Measurements from ENCODE around the gene FARS2.

Gene FARS2

GRCh38 chr6:5659467-5659866 lies 398.2 kb downstream of the FARS2 start:
- no peaks in the 10 kb centered on the region for H3K4me1 ChIP-seq (ENCODE audit: control insufficient read depth, insufficient read depth, low read length, poor library complexity, severe bottlenecking)
- H3K36me3 ChIP-seq (ENCODE audit: control insufficient read depth, insufficient read depth, low read length) = no peaks in the 10 kb centered on the region
- H3K9me3 ChIP-seq (ENCODE audit: control insufficient read depth, low read length) = no peaks in the 10 kb centered on the region
- no peak overlapping the region for H3K4me3 ChIP-seq (ENCODE audit: extremely low read depth, insufficient read depth, low read length, poor library complexity, severe bottlenecking)
- H3K27ac ChIP-seq (ENCODE audit: low read depth, low read length, severe bottlenecking) = no peak overlapping the region

- Histone ChIP-seq H3K36me3 (ENCODE audit: control insufficient read depth, insufficient read depth, low read length) (no peaks in the 10 kb centered on the region), H3K4me1 (ENCODE audit: control insufficient read depth, insufficient read depth, low read length, poor library complexity, severe bottlenecking) (no peaks in the 10 kb centered on the region)
Measured at GRCh38 chr6:5660772-5661171, 399.5 kb downstream of the FARS2 start.

GRCh38 chr6:5662797-5663196 lies 401.5 kb downstream of the FARS2 start:
- Histone ChIP-seq H3K9me3 (ENCODE audit: control insufficient read depth, low read length) (no peaks in the 10 kb centered on the region), H3K27ac (ENCODE audit: low read depth, low read length, severe bottlenecking) (no peak overlapping the region), H3K4me1 (ENCODE audit: control insufficient read depth, insufficient read depth, low read length, poor library complexity, severe bottlenecking) (no peaks in the 10 kb centered on the region), H3K36me3 (ENCODE audit: control insufficient read depth, insufficient read depth, low read length) (no peaks in the 10 kb centered on the region), H3K4me3 (ENCODE audit: extremely low read depth, insufficient read depth, low read length, poor library complexity, severe bottlenecking) (no peak overlapping the region)
- WGBS, 2 experiments (ENCODE audit: insufficient coverage in 2 of 2) = no CpG with 5 or more reads among the region's 3 CpGs

More at GRCh38 chr6:5660772-5661171, 399.5 kb downstream of the FARS2 start:
- Histone ChIP-seq H3K27ac (ENCODE audit: low read depth, low read length, severe bottlenecking) (no peak overlapping the region), H3K4me3 (ENCODE audit: extremely low read depth, insufficient read depth, low read length, poor library complexity, severe bottlenecking) (no peak overlapping the region), H3K9me3 (ENCODE audit: control insufficient read depth, low read length) (no peaks in the 10 kb centered on the region)
- WGBS, 2 experiments (ENCODE audit: insufficient coverage in 2 of 2) = 52 to 68% methylated on average over 3 of the region's 5 CpGs

GRCh38 chr6:5663259-5663658 lies 401.9 kb downstream of the FARS2 start:
- H3K27ac ChIP-seq (ENCODE audit: low read depth, low read length, severe bottlenecking) = no peak overlapping the region
- WGBS, 2 experiments (ENCODE audit: insufficient coverage in 2 of 2) = 87 to 91% methylated on average over 3 to 4 of the region's 4 CpGs
- no peaks in the 10 kb centered on the region for H3K4me1 ChIP-seq (ENCODE audit: control insufficient read depth, insufficient read depth, low read length, poor library complexity, severe bottlenecking)
- H3K36me3 ChIP-seq (ENCODE audit: control insufficient read depth, insufficient read depth, low read length) = no peaks in the 10 kb centered on the region
- H3K9me3 ChIP-seq (ENCODE audit: control insufficient read depth, low read length) = no peaks in the 10 kb centered on the region
- H3K4me3 ChIP-seq (ENCODE audit: extremely low read depth, insufficient read depth, low read length, poor library complexity, severe bottlenecking) = no peak overlapping the region

GRCh38 chr6:5663739-5664138 lies 402.4 kb downstream of the FARS2 start:
- 86 to 100% methylated on average over 1 to 2 of the region's 2 CpGs for WGBS, 2 experiments (ENCODE audit: insufficient coverage in 2 of 2)

GRCh38 chr6:5664149-5664548 lies 402.8 kb downstream of the FARS2 start:
- Histone ChIP-seq H3K4me1 (ENCODE audit: control insufficient read depth, insufficient read depth, low read length, poor library complexity, severe bottlenecking) (no peaks in the 10 kb centered on the region), H3K36me3 (ENCODE audit: control insufficient read depth, insufficient read depth, low read length) (no peaks in the 10 kb centered on the region), H3K27ac (ENCODE audit: low read depth, low read length, severe bottlenecking) (no peak overlapping the region), H3K9me3 (ENCODE audit: control insufficient read depth, low read length) (no peaks in the 10 kb centered on the region), H3K4me3 (ENCODE audit: extremely low read depth, insufficient read depth, low read length, poor library complexity, severe bottlenecking) (no peak overlapping the region)
- WGBS, 2 experiments (ENCODE audit: insufficient coverage in 2 of 2) = 83 to 94% methylated on average over 3 of the region's 3 CpGs

More at GRCh38 chr6:5663739-5664138, 402.4 kb downstream of the FARS2 start:
- no peaks in the 10 kb centered on the region for H3K36me3 ChIP-seq (ENCODE audit: control insufficient read depth, insufficient read depth, low read length)
- no peaks in the 10 kb centered on the region for H3K4me1 ChIP-seq (ENCODE audit: control insufficient read depth, insufficient read depth, low read length, poor library complexity, severe bottlenecking)
- no peaks in the 10 kb centered on the region for H3K9me3 ChIP-seq (ENCODE audit: control insufficient read depth, low read length)
- H3K4me3 ChIP-seq (ENCODE audit: extremely low read depth, insufficient read depth, low read length, poor library complexity, severe bottlenecking) = no peak overlapping the region
- H3K27ac ChIP-seq (ENCODE audit: low read depth, low read length, severe bottlenecking) = no peak overlapping the region

GRCh38 chr6:5665173-5665572 lies 403.9 kb downstream of the FARS2 start:
- H3K36me3 ChIP-seq (ENCODE audit: control insufficient read depth, insufficient read depth, low read length) = no peaks in the 10 kb centered on the region
- WGBS, 2 experiments (ENCODE audit: insufficient coverage in 2 of 2) = 93 to 97% methylated on average over 6 to 7 of the region's 8 CpGs
- no peak overlapping the region for H3K4me3 ChIP-seq (ENCODE audit: extremely low read depth, insufficient read depth, low read length, poor library complexity, severe bottlenecking)

GRCh38 chr6:5665667-5666066 lies 404.4 kb downstream of the FARS2 start:
- WGBS, 2 experiments (ENCODE audit: insufficient coverage in 2 of 2) = 84 to 92% methylated on average over 2 of the region's 2 CpGs
- H3K27ac ChIP-seq (ENCODE audit: low read depth, low read length, severe bottlenecking) = no peak overlapping the region
- H3K4me3 ChIP-seq (ENCODE audit: extremely low read depth, insufficient read depth, low read length, poor library complexity, severe bottlenecking) = no peak overlapping the region

More at GRCh38 chr6:5665173-5665572, 403.9 kb downstream of the FARS2 start:
- no peaks in the 10 kb centered on the region for H3K9me3 ChIP-seq (ENCODE audit: control insufficient read depth, low read length)
- H3K27ac ChIP-seq (ENCODE audit: low read depth, low read length, severe bottlenecking) = no peak overlapping the region
- H3K4me1 ChIP-seq (ENCODE audit: control insufficient read depth, insufficient read depth, low read length, poor library complexity, severe bottlenecking) = no peaks in the 10 kb centered on the region

GRCh38 chr6:5666695-5667094 lies 405.4 kb downstream of the FARS2 start:
- H3K9me3 ChIP-seq (ENCODE audit: control insufficient read depth, low read length) = no peaks in the 10 kb centered on the region
- 85 to 100% methylated on average over 1 to 5 of the region's 7 CpGs for WGBS, 2 experiments (ENCODE audit: insufficient coverage in 2 of 2)
- H3K4me1 ChIP-seq (ENCODE audit: control insufficient read depth, insufficient read depth, low read length, poor library complexity, severe bottlenecking) = no peaks in the 10 kb centered on the region
- H3K4me3 ChIP-seq (ENCODE audit: extremely low read depth, insufficient read depth, low read length, poor library complexity, severe bottlenecking) = no peak overlapping the region
- no peaks in the 10 kb centered on the region for H3K36me3 ChIP-seq (ENCODE audit: control insufficient read depth, insufficient read depth, low read length)
- H3K27ac ChIP-seq (ENCODE audit: low read depth, low read length, severe bottlenecking) = no peak overlapping the region

More at GRCh38 chr6:5665667-5666066, 404.4 kb downstream of the FARS2 start:
- Histone ChIP-seq H3K36me3 (ENCODE audit: control insufficient read depth, insufficient read depth, low read length) (no peaks in the 10 kb centered on the region), H3K9me3 (ENCODE audit: control insufficient read depth, low read length) (no peaks in the 10 kb centered on the region), H3K4me1 (ENCODE audit: control insufficient read depth, insufficient read depth, low read length, poor library complexity, severe bottlenecking) (no peaks in the 10 kb centered on the region)

GRCh38 chr6:5667737-5668136 lies 406.4 kb downstream of the FARS2 start:
- WGBS, 2 experiments (ENCODE audit: insufficient coverage in 2 of 2) = 100% methylated on average over 1 of the region's 5 CpGs; no CpG with 5 or more reads in 1 of the 2 experiments
- no peaks in the 10 kb centered on the region for H3K9me3 ChIP-seq (ENCODE audit: control insufficient read depth, low read length)
- peaks cover 9% of the 10 kb centered on the region for H3K4me1 ChIP-seq (ENCODE audit: control insufficient read depth, insufficient read depth, low read length, poor library complexity, severe bottlenecking)

GRCh38 chr6:5670381-5670780 lies 409.1 kb downstream of the FARS2 start:
- H3K27ac ChIP-seq (ENCODE audit: low read depth, low read length, severe bottlenecking) = no peak overlapping the region

More at GRCh38 chr6:5667737-5668136, 406.4 kb downstream of the FARS2 start:
- no peak overlapping the region for H3K27ac ChIP-seq (ENCODE audit: low read depth, low read length, severe bottlenecking)
- no peak overlapping the region for H3K4me3 ChIP-seq (ENCODE audit: extremely low read depth, insufficient read depth, low read length, poor library complexity, severe bottlenecking)
- no peaks in the 10 kb centered on the region for H3K36me3 ChIP-seq (ENCODE audit: control insufficient read depth, insufficient read depth, low read length)

More at GRCh38 chr6:5670381-5670780, 409.1 kb downstream of the FARS2 start:
- no peaks in the 10 kb centered on the region for H3K36me3 ChIP-seq (ENCODE audit: control insufficient read depth, insufficient read depth, low read length)
- WGBS, 2 experiments (ENCODE audit: insufficient coverage in 2 of 2) = no CpG with 5 or more reads among the region's 2 CpGs
- H3K9me3 ChIP-seq (ENCODE audit: control insufficient read depth, low read length) = no peaks in the 10 kb centered on the region
- no peak overlapping the region for H3K4me3 ChIP-seq (ENCODE audit: extremely low read depth, insufficient read depth, low read length, poor library complexity, severe bottlenecking)
- peaks cover 14% of the 10 kb centered on the region for H3K4me1 ChIP-seq (ENCODE audit: control insufficient read depth, insufficient read depth, low read length, poor library complexity, severe bottlenecking)

All from mesodermal cell (in vitro differentiated cells).